Mesodermal cell (in vitro differentiated cells): ENCODE results near the gene GJA8. TPM values are rescaled to one million over a fixed set of nuclear protein-coding genes. Genes with fewer than 3 reads are reported as not detected.
"Not testable (repeated sequence)": the region's sequence is repeated elsewhere in the genome, so short reads cannot be mapped to it uniquely, and the experiment has no call there.

Experiments used
- H3K27ac ChIP-seq: 2 replicates; pipeline ENCODE4 v1.7.0; 2013; ENCODE audit warnings: mild to moderate bottlenecking, low read depth, low read length, moderate library complexity; ENCODE audit not compliant: severe bottlenecking
- H3K36me3 ChIP-seq: 2 replicates; pipeline ENCODE4 v1.7.1; 2013; ENCODE audit warnings: mild to moderate bottlenecking, low read length, moderate library complexity; ENCODE audit not compliant: control insufficient read depth, insufficient read depth
- H3K4me1 ChIP-seq: one replicate; pipeline ENCODE4 v1.7.1; 2013; ENCODE audit warnings: mild to moderate bottlenecking, low read length; ENCODE audit not compliant: insufficient read depth, control insufficient read depth, poor library complexity, severe bottlenecking
- H3K4me3 ChIP-seq: 2 replicates; pipeline ENCODE4 v1.7.0; 2013; ENCODE audit warnings: low read length, control low read depth, mild to moderate bottlenecking; ENCODE audit not compliant: insufficient read depth, poor library complexity, severe bottlenecking; ENCODE audit errors: extremely low read depth
- H3K9me3 ChIP-seq: 2 replicates; pipeline ENCODE4 v1.7.1; 2013; ENCODE audit warnings: mild to moderate bottlenecking, low read length, moderate library complexity; ENCODE audit not compliant: control insufficient read depth
- WGBS, 2 experiments: methylation state at CpG; one replicate each; pipeline ENCODE4 v1.1.5; 2013; ENCODE audit warnings: missing lambda C conversion rate in 2 of 2; ENCODE audit not compliant: insufficient coverage in 2 of 2; 5-methylcytosine and 5-hydroxymethylcytosine counted together
- polyA plus RNA-seq, 2 experiments: library from polyadenylated mRNA; stranded (reverse); fragments of 50-300 nt; gene quantifications; one replicate each; pipeline ENCODE4 v1.2.3, GENCODE V29; 2013

Gene GJA8
- polyA plus RNA-seq (2013, experiment 1 of 2), result not detected
- polyA plus RNA-seq (2013, experiment 2 of 2), result not detected

- Histone ChIP-seq H3K27ac (no peak within 1 kb of the TSS), H3K36me3 (no peaks in the 10 kb centered on the region), H3K4me3 (no peak within 1 kb of the TSS), H3K9me3 (no peaks in the 10 kb centered on the region), H3K4me1 (peaks cover 3% of the 10 kb centered on the region)
- WGBS, 2 experiments, result 93 to 100% methylated on average over 4 to 5 of the region's 7 CpGs
Observed at GRCh38 chr1:147902253-147902845, at the start of gene GJA8. Gene GJA8, plus strand, starts transcription at chr1:147902795. Its CDS starts 5,161 bp downstream, at chr1:147907956.

- WGBS, 2 experiments, result 61 to 73% methylated on average over 3 of the region's 3 CpGs
- Histone ChIP-seq H3K27ac (peak overlapping the region; percentile 49), H3K4me3 (no peak overlapping the region), H3K4me1 (peaks cover 28% of the 10 kb centered on the region), H3K36me3 (no peaks in the 10 kb centered on the region), H3K9me3 (no peaks in the 10 kb centered on the region)
Observed at GRCh38 chr1:147853391-147853790, 49.2 kb upstream of the GJA8 start.

- H3K27ac ChIP-seq, H3K9me3 ChIP-seq, H3K4me3 ChIP-seq, H3K36me3 ChIP-seq: not testable (repeated sequence)
- WGBS, 2 experiments, result 73 to 80% methylated on average over 1 to 4 of the region's 4 CpGs
- peaks cover 22% of the 10 kb centered on the region for H3K4me1 ChIP-seq
Observed at GRCh38 chr1:147854989-147855388, 47.6 kb upstream of the GJA8 start.

GRCh38 chr1:147855996-147856395, 46.6 kb upstream of the GJA8 start:
- not testable (repeated sequence) for H3K4me3 ChIP-seq, H3K36me3 ChIP-seq, H3K9me3 ChIP-seq, H3K27ac ChIP-seq
- WGBS, 2 experiments, result no CpG with 5 or more reads among the region's 3 CpGs
- H3K4me1 ChIP-seq, result peaks cover 19% of the 10 kb centered on the region

- H3K27ac ChIP-seq, H3K4me1 ChIP-seq, H3K9me3 ChIP-seq, H3K4me3 ChIP-seq, H3K36me3 ChIP-seq: not testable (repeated sequence)
- 100% methylated on average over 1 of the region's 4 CpGs; no CpG with 5 or more reads in 1 of the 2 experiments for WGBS, 2 experiments
Observed at GRCh38 chr1:147867204-147867603, 35.4 kb upstream of the GJA8 start.

GRCh38 chr1:147878022-147878421, 24.6 kb upstream of the GJA8 start:
- H3K36me3 ChIP-seq, result no peaks in the 10 kb centered on the region
- WGBS, 2 experiments, result 85 to 100% methylated on average over 3 of the region's 4 CpGs
- H3K9me3 ChIP-seq, result no peaks in the 10 kb centered on the region
- H3K27ac ChIP-seq, result no peak overlapping the region
- H3K4me3 ChIP-seq, result no peak overlapping the region
- H3K4me1 ChIP-seq, result no peaks in the 10 kb centered on the region

GRCh38 chr1:147879911-147880310, 22.7 kb upstream of the GJA8 start:
- no peaks in the 10 kb centered on the region for H3K4me1 ChIP-seq
- H3K9me3 ChIP-seq, result no peaks in the 10 kb centered on the region
- H3K4me3 ChIP-seq, result no peak overlapping the region
- H3K36me3 ChIP-seq, result no peaks in the 10 kb centered on the region
- H3K27ac ChIP-seq, result no peak overlapping the region

GRCh38 chr1:147882535-147882934, 20.1 kb upstream of the GJA8 start:
- no peak overlapping the region for H3K27ac ChIP-seq
- H3K9me3 ChIP-seq, result no peaks in the 10 kb centered on the region
- no peaks in the 10 kb centered on the region for H3K36me3 ChIP-seq
- no peak overlapping the region for H3K4me3 ChIP-seq
- H3K4me1 ChIP-seq, result no peaks in the 10 kb centered on the region
- WGBS, 2 experiments, result no CpG with 5 or more reads among the region's 2 CpGs

- no peak overlapping the region for H3K4me3 ChIP-seq
- 0 to 8% methylated on average over 7 to 10 of the region's 12 CpGs for WGBS, 2 experiments
- no peaks in the 10 kb centered on the region for H3K36me3 ChIP-seq
- H3K27ac ChIP-seq, result no peak overlapping the region
- no peaks in the 10 kb centered on the region for H3K9me3 ChIP-seq
- H3K4me1 ChIP-seq, result no peaks in the 10 kb centered on the region
Observed at GRCh38 chr1:147890177-147890790, 12.3 kb upstream of the GJA8 start.

GRCh38 chr1:147891088-147891487, 11.5 kb upstream of the GJA8 start:
- H3K27ac ChIP-seq, result no peak overlapping the region
- no peaks in the 10 kb centered on the region for H3K36me3 ChIP-seq
- WGBS, 2 experiments, result 76 to 87% methylated on average over 5 of the region's 5 CpGs
- H3K9me3 ChIP-seq, result no peaks in the 10 kb centered on the region
- H3K4me3 ChIP-seq, result no peak overlapping the region
- no peaks in the 10 kb centered on the region for H3K4me1 ChIP-seq

- H3K4me1 ChIP-seq, result no peaks in the 10 kb centered on the region
- no peaks in the 10 kb centered on the region for H3K9me3 ChIP-seq
- WGBS, 2 experiments, result 62 to 73% methylated on average over 3 to 5 of the region's 5 CpGs
- no peaks in the 10 kb centered on the region for H3K36me3 ChIP-seq
- no peak overlapping the region for H3K4me3 ChIP-seq
- H3K27ac ChIP-seq, result no peak overlapping the region
Observed at GRCh38 chr1:147892216-147892615, 10.4 kb upstream of the GJA8 start.
